Activated effector memory CD4-positive, alpha-beta T cell treated with anti-CD3 and anti-CD28 coated beads, Interleukin-2, amount 50 U/mL, for 16 hours (primary cell): Measurements from ENCODE around the gene PCDHGA1.
A peak's percentile ranks its signal among the peaks of the same experiment; 100 is the strongest.

Source experiments
- DNase-seq: peaks from one replicate; pipeline ENCODE4 v3.0.0-alpha.2; 2020

The PCDHGA1 gene

DNA sequence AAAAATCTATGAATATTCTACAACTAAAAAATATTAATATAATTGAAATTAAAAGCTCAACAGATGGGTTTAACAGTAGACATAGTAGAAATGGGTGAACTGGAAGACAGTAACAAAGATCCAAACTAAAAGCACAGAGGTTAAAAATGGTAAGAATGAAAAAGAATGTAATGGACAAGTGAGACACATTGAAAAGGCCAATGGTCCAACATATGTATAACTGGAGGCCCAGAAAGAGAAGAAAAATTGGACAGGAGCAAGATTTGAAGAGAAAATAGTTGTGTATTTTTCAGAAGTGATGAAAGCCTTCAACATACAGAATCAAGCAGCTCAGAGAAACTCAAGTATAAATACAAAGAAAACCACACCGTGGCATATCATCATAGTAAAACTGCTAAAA lies 217.2 kb downstream of the PCDHGA1 start:
- no peak for DNase-seq

DNA sequence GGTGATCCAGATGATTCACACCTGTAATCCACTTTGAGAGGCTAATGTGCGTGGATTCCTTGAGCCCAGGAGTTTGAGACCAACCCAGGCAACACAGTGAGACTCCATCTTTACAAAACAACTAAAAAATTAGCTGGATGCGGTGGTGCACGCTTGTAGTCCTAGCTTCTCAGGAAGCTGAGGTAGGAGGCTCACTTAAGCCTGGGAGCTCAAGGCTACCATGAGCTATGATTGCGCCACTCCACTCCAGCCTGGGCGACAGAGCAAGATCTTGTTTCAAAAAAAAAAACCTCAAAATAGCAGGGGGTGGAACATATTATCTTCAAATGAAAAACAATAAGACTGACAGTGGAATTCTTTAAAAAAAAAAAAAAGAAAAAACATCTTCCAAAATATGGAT lies 217.6 kb downstream of the PCDHGA1 start:
- DNase-seq: no peak

DNA sequence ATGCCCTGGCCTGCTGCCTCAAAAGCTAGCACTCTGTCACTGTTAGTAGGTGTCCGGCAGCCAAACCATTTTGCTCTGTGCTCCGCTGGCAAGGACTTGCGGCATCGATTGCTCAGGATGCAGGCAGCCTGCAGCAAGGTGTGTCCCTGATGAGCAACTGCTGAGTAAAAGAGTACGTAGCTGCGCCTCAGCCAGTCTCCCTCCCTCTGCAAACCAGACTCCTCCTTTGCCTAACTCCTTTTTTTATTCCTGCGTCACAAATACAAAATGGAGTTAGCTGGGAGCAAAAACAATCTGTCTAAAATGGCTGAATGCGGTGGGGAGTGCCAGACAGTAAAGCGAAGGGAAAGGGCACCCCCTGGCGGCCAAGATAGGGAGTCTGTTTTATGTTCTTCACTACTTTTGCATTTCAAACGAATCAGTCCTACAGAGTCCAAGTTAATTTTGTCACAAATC lies 227.4 kb downstream of the PCDHGA1 start:
- DNase-seq: peak; percentile 93

DNA sequence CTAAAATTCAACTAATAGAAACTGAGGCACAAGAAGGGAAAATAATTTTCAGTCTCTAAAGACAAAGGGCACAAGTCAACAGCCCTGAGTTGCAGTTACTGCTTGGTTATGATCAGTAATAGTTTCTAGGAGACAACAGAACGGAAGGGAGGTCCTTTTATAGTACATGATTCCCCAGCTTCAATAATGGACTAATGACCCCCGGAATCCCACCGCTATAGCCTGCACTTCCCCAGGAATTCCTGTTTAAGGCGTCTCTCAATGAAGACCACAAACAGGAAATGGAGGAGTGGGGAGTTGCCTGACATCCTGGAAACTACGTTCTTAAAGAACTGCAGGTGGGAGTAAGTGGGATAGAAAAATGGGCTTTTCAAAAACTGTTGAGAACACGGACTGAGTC lies 227.8 kb downstream of the PCDHGA1 start:
- DNase-seq: no peak

DNA sequence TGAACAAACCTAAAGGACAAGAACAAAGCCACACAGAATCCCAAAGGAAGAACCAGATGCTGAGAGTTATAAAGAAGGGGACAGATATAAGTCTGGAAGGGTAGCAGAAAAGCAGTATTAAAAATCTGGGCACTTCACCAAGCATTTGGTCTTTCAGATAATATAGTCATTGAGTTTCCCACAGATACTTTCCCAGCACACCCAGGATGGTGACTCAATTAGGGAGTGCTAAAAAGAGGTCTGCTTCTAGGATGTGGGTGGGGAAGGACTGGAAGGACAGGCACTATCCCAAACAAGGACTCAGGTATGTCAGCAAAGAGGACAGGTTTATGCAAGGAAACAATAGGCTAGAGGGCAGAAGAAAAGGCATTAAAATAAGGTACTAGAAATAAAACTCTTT lies 229.1 kb downstream of the PCDHGA1 start:
- DNase-seq: no peak

GRCh38 chr5:141560151-141560550 lies 229.8 kb downstream of the PCDHGA1 start:
- DNase-seq: no peak

- DNase-seq: no peak
Observed at GRCh38 chr5:141560725-141561483, 230.6 kb downstream of the PCDHGA1 start.
